Measurements from ENCODE around the gene VARS2.
A peak's percentile ranks its signal among the peaks of the same experiment; 100 is the strongest.
"Not testable (repeated sequence)": the region's sequence is repeated elsewhere in the genome, so short reads cannot be mapped to it uniquely, and the experiment has no call there.

VARS2 gene

DNA sequence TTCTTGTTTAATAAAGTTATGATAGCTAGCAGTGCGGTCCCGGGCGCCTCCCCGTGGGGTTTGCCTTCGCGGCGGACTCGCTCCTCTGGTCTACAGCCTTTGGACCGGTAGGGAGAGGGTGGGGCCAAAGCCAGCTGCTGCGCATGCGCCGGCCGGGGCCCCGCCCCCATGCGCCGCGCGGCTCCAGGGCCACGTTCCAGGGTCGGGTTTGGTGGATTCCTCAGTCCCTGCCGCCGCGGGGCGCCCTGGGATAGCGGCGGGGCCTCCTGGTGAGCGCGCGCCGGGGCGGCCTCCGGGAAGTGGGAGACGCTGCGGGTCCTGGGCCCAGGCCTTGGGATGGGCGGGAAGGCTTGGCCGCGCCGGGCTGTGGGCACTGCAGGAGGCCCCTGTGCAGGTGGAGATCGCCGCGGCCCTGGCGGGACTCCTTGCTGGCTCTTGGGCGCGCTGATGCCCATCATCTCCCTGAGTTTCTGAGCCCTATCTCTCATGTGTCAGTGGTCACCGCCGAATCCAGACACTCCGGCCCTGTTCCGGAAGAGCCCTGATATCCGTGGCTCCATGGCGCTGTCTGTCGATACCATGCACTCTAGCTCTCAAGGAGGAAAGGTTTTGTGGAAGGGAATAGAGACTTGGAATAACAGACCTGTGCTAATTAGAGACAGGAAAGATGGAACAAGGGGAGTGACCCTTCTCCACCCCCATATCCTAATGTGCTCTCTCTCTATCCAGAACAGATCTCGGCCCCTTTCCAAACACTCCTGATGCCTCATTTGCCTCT lies at the start of gene VARS2:
Gene VARS2, plus strand, starts transcription at position 163 of the 778 bp plus-strand sequence. Its CDS starts 599 bp downstream, at position 762.
- DNase-seq = peak; percentile 83

DNA sequence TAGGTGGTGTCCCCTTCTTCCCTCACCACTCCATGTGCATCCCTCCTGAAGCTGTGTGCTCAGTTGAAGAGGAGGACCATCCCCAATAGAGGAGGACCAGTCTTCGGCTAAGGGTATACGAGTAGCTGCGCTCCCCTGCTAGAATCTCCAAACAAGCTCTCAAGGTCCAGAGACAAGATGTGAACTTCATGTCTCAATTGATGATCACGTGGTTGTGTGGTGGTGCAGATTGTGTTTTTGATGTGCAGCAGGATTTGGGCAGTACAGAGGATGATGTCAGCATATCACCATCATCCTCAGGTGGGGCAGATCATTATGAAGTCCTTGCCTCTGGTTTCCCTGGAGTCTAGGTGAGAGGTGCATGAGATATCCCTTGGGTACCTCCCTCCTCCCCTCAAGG lies 49.7 kb upstream of the VARS2 start:
- no peak for DNase-seq

DNA sequence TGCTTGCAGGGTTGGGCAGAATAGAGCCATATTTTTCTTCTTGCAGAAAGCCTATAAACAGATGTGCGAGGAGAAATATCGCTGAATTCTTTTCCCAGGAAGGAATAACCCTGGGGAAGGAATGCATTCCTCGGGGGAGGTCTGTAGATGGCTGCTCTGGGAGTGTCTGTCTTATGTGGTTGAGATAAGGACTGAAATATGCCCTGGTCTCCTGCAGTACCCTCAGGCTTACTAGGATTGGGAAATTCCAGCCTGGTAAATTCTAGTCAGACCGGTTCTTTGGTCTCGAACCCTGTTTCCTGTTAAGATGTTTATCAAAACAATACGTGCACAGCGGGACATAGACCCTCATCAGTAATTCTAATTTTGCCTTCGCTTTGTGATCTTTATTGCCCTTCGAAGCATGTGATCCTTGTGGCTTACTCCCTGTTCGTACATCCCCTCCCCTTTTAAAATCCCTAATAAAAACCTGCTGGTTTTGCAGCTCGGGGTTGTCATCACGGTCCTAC lies 44.7 kb upstream of the VARS2 start:
- DNase-seq = not testable (repeated sequence)

DNA sequence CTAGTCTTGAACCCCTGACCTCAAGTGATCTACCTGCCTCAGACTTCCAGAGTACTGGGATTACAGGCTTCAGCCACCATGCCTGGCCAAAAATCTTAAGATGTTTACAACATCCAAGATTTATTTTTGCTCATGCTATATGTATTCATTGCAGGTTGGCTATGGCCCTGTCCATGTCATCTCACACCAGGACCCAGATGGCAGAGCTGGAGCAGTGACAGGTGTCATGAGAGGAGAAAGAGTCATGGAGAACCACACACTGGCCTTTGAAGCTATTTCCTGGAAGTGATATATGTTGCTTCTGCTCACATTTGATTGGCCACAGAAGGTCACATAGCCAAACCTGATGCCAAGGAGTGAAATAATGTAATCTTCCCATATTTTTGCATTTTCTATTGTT lies 43.5 kb upstream of the VARS2 start:
- no peak for DNase-seq

DNA sequence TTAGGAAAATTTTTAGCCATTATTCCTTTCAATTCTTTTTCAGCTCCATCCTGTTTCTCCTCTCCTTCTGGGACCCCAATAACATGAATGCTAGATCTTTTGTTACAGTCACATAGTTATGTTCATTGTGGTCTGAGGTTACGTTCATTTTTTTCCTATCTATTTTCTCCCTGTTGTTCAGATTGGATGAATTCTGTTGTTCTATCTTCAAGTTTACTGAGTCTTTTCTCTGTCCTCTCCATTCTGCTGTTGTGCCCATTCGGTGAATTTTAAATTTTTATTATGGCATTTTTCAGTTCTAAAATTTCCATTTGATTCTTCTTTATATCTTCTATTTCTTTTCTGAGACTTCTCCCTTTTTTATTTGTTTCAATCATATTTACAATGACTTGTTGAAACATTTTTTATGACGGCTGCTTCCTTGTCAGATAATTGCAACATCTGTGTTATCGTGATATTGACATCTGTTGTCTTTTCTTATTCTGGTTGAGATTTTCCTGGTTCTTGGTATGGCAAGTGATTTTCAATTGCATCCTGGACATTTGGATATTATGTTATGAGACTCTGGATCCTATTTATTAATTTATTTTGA lies 42.4 kb upstream of the VARS2 start:
- no peak for DNase-seq

DNA sequence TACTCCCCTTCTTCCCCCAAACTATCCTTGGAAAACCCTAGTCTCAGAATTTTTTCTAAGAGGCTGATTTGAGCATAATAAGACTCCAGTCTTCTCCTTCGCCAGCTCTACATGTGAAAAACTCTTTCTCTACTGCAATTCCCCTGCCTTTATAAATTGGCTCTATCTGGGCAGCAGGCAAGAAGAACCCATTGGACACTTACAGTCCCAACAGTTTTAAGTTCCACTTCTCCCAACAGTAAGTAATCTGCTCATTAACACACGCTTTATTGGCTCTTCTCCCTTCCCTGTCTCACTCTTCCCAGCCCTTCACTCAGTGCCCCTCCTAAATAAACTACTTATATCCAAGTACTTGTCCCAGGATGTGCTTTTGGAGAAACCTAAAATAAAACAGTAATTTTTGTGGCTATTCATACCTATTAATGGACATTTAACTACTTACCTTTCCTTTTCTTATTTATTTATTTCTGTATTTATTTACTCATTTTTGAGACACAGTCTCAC lies 40.8 kb upstream of the VARS2 start:
- no peak for DNase-seq

DNA sequence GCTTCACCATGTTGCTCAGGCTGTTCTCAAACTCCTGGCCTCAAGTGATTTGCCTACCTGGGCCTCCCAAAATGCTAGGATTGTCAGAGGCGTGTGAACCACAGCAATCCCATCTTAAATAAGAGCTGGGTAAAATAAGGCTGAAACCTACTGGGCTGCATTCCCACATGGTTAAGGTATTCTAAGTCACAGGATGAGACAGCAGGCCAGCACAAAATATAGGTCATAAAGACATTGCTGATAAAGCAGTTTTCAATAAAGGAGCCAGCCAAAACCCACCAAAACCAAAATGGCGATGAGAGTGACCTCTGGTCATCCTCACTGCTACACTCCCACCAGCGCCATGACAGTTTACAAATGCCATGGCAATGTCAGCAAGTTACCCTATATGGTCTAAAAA lies 40.2 kb upstream of the VARS2 start:
- DNase-seq = not testable (repeated sequence)

DNA sequence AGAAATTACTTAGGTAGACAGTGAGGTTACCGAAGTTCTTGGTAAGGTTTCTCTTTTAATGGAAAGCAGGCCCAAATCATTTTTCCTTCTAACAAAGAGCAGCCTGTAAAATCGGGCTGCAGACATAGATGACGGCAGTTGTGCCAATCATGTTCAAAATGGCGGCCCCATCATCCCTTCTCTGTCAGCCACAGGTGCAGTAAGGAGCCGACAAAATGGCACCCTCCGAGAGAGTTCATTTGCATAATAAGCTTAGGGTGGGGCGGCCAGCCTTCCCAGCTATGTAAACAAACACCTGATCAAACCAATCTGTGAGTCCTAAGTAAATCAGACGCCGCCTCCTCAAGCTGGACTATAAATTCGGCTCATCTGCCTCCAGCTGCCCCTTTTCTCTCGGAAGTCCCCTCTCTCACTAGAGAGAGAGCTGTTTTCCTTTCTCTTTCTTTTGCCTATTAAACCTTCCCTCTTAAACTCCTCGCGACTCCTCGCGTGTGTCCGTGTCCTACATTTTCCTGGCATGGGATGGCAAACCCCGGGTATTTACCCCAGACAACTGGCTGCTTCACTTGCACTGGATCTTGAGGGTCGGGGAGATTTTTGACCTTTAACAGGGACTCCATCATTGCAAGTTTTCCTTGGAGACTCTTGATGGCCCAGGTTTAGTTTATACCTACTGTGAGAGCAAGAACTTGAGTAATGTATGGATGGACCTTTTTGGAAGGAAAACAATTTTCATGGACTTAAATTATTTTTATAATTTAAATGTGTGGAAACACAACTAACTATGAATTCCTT lies 38.6 kb upstream of the VARS2 start:
- DNase-seq = no peak

DNA sequence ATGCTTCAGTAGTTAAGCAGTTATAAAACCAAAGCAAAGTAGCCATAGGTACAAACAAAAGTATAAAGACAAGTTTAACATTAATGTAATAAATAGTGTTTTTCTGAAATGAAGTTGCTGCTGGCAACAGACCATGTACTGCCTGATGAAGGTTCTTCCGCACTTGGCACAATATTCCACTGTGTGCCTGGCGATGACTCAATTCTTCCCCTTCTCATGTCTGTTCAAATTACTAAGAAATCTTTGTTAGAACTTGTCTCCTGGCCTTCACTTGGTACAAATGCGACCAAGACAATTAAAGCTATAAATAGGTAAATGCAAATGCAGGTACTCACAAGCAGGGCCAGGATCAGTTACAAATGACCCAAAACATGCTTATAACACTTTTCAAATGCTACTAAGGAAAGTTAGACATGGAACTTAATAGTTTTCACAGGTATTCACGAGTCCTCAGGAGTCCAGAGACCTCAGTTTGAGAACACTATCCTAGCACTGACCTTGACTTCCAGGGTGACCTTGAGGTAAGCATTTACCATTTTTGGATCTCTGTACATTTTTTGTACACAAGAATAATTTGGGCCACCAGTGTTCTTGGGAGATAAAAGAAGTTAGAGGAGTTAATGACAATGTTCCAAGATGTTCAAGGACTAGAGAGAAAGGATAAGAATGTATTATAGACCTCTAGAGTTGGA lies 37.9 kb upstream of the VARS2 start:
- DNase-seq = no peak

DNA sequence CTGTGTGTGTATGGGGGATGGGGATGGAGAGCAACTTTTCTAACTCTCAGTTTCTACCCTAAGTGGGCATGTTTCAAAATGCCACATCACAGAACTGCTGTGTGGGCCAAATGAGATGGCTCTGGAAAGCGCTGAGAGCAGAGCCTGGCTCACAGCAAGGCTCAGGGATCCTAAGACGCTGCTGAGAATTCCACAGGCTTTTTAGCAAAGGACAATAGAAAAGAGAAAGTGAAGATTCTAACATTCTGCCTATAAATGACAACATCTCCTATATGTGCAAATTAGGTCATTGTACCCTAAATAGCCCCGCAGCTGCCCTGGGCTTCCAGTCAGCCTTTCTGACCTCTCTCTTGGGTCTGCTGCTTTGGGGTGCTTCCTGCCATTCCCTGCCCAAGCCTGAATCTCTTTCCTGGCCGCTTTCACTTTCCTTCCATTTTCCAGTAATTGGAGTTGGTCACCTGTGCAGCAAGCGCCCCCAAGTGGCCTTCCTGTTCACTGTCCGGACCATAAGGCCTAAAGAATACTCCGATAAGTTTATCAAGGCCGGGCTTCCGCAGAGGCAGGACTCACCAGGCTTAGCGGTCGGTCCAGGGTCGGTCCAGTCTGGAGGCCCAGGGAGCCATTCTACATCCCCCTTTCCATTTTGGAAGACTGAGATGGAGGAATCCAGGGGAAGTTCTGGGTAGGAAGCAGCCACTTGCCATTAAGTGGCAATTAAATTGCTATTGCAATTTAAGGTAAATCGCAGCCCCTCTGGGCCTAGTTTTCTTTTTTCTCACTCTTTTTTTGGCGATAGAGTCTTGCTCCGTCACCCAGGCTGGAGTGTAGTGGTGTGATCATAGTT lies 36.4 kb upstream of the VARS2 start:
- peak; percentile 75 for DNase-seq

DNA sequence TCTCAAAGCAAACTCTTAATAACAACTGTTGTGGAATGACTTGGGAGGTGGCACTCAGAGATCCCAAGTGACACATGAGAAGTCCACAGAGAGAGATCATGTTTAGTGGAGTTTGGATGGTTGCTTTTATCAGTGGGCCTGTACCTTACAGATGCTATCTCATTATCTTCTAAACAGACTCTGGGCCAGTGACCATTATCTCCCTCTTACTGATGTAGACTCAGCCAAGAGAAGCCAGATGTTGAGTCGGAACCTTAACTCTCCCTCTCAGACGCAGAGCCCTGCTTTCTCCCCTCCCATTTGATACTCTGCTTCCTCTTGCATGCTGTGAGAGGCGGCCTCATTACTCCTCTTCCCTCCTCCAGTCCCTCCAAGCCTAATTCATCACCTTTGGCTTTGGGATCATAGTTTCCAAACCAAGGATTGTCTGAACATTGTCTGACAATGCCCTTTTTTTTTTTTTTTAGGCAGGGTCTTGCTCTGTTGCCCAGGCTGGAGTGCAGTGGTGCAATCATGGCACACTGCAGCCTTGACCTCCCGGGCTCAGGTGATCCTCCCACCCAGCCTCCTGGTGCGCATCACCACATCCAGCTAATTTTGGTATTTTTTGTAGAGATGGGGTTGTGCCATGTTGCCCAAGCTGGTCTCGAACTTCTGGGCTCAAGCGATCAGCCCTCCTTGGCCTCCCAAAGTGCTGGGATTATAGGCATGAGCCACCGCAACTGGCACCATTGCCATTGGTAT lies 34.2 kb upstream of the VARS2 start:
- DNase-seq = no peak

DNA sequence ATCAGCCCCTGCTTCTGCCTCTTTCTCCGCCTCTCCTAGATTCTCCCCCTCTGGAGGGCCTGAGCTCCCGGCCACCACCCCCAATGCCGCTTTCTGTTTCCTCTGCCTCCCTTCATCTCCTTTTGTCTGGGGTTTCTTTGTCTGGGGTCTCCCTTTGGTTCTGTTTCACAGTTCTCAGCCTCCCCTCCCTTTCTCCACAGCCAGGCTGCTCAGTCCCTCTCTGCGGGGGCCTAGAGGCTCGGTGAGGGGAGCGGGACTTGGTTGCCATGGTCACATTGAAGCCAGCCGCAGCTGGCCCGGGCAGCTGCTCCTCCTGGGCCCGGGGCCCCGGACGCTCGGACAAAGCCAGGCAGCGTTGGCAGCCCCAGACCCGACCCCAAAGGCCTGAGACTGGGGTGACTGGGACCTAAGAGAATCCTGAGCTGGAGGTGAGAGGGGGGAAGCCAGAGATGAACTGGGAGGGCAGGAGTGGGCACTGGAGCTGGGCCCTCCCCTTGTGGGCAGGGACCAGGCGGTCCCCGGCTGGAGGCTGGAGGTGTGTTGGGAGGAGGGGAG lies 33.3 kb upstream of the VARS2 start:
- DNase-seq = no peak

DNA sequence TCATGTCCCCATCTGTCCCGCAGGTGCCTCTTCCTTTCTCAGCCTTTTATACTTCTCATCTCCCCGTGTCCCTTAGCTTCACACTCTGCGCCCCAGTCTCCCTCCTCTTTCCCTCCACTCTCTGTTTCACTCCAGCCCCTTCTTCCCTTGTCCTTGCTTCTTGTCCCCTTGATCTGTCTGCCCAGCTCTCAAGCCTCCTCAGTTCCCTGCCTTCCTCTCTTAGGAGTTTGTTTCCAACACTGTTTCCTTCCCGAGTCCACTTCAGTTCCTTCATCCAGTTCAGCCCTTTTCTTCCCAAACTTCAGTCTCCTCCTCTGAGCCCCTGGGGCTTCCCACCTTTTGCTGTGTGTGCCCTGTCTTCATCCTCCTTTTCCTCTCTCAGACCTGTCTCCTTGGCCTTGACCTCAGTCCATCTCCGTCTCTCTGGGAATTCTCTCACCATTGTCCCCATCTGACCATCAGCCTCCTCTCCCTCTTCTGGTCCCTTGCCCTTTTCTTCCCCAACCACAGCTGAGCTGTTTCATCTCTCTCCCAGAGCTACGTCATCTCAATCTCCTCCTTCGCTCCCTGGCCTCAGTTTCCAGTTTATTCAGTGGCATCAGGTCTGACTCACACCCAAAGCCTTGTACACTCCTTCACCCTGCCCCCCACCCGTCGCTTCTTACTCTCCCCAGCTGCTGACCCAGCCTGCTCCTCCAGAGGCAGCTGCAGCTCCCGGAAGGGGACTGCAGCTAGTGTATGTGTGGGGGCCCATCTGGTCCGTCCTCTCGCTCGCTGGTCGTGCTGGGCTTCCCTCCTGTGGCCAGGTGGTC lies 32.4 kb upstream of the VARS2 start:
- DNase-seq = no peak

DNA sequence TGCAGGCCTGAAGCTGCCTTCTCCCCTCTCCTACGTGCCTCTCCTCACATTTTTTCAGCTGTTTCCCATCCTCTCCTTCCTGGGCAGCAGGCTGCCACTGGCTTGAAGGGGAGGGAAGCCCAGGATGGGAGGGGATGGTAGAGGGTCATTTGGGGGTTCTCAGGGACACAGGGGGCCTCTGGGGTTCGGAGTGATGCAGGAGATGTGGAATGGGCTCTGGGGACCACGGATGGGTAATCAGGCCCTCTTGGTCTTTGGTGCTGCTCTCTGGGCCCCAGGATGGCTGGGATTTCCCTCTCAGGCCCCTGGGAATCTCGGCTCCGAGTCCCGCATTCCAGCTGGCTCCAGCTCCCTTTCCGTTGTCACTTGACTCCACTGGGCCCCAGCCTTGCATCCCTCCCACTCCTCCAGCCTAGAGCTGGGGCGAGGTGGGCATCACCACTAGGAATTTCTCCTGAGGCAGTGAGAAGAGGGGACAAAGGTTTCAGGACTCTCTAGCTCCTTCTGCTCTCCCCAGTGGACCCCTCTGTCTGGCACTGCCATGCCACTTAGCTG lies 31.8 kb upstream of the VARS2 start:
- DNase-seq = no peak

DNA sequence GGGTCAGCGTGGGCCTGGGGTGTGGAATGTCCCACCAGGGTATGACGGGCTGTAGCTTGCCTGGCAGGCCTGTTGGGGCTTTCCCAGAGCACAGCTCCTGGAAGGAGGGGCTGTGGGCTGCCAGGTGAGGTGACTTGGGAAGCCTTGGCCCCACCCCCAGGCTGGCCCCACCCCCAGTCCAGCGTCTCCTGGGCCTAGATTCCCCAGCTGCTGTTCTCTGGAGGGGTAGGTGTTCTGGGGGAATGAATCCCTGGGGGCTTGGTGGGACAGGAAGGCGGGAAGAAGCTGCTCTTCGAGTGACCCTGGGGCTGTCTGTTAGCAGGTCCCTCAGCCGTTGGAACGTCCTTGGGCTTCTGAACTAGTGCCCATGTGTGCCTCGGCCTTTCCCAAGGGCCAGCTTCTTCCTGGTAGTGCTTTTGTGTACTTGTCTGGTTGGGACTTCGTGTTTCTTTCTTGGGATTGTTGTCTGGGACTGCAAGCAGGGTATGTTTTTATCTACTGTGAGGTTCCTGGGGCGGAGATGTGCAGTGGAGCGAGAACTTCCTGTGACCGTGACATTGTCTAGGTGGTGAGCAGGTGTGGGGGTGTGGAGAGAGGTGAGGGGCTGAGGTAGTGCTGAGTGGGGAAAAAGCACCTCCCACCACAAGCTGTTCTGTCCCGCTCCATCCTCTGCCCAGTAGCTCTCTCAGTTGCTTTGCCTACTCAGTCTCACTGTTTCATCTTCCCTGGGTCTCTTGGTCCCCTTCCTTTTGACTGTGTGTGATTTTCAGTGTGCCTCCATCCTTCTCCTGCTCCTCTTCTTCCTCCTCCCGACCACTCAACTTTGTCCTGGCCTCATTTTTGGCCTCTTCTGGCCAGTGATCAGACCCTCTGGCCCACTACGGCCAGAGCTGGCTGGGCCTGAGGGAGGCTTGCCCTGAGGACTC lies 31.0 kb upstream of the VARS2 start:
- peak; percentile 28 for DNase-seq

DNA sequence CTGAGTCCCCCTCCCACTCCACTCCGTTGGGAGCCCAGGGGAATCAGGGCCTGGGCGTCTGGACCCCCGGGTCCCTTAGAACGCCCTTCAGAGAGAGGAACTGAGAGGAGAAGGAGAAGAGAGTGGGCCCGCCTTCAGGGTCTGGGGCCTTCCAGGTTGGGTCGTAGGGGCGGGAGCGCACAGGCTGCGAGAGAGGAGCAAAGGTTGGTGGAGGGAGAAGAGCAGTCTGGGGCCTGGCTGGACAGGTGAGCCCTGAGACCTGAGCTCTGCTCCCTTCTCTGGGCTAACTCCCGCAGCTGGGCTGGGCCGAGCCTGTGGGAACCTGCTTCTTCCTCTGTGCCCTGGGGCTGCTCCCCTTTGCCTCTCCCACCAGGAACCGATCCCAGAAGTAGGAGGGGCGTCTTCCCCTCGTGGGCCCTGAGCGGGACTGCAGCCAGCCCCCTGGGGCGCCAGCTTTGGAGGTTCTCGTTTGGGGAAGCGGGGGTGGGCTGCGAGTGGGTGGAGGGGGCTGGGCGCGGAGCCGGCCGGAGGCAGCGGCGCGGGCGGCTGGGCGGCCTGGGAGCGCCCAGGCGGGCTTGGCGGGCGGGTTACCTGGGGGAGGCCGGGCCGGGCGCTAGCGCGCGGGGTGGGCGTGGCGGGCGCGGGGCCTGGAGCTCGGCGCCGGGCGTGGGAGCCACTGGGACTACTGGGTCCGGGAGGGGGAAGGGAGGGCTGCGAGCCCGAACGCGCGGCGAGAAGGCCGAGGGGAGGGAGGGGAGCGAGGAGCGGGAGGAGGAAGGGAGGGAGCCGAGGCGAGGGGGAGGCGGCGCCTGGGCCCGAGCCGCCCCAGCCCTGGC lies 30.1 kb upstream of the VARS2 start, which contains the start of gene DDR1:
Gene DDR1, plus strand, starts transcription at position 835 of the 836 bp plus-strand sequence. CDS start 4,211 bp downstream, outside the sequence.
- peak; percentile 58 for DNase-seq
